CD4-positive, CD25-positive, alpha-beta regulatory T cell (primary cell): ENCODE results near the gene ARF4. TPM values are rescaled to one million over a fixed set of nuclear protein-coding genes. Genes with fewer than 3 reads are reported as not detected.

Experiments used
- ATAC-seq, 2 donors: fragments of 150-1000 bp; cut with Tn5 transposase; one replicate each; pipeline ENCODE4 v1.10.0; 2021; ENCODE audit warnings: low read depth in 2 of 2, moderate number of reproducible peaks in 2 of 2, moderate library complexity in 1 of 2
- DNase-seq, 3 donors: peaks; one replicate each; pipeline versions ENCODE4 v3.0.0 to v3.0.0-alpha.2; 2012 to 2022; ENCODE audit warnings: mixed read lengths in 1 of 3
- H3K27ac ChIP-seq: one replicate; pipeline ENCODE4 v1.7.0; 2013; ENCODE audit warnings: mild to moderate bottlenecking, low read length; ENCODE audit not compliant: insufficient read depth, poor library complexity, severe bottlenecking
- H3K27me3 ChIP-seq: one replicate; pipeline ENCODE4 v1.7.0; 2013; ENCODE audit warnings: low read length; ENCODE audit not compliant: control insufficient read depth, insufficient read depth
- H3K36me3 ChIP-seq: one replicate; pipeline ENCODE4 v1.7.0; 2013; ENCODE audit warnings: mild to moderate bottlenecking, low read length, moderate library complexity; ENCODE audit not compliant: control insufficient read depth, insufficient read depth
- H3K4me1 ChIP-seq: 2 replicates; pipeline ENCODE4 v1.7.0; 2013; ENCODE audit warnings: mild to moderate bottlenecking, low read length; ENCODE audit not compliant: insufficient read depth, control insufficient read depth, poor library complexity, severe bottlenecking
- H3K4me3 ChIP-seq: one replicate; pipeline ENCODE4 v1.7.0; 2013; ENCODE audit warnings: low read depth, mild to moderate bottlenecking, low read length, moderate library complexity
- H3K9me3 ChIP-seq, 2 experiments: 1 replicate in 1 of 2; 2 replicates in 1 of 2; pipeline ENCODE4 v1.7.0; 2013; ENCODE audit warnings: low read length in 2 of 2, mild to moderate bottlenecking in 1 of 2, moderate library complexity in 1 of 2; ENCODE audit not compliant: control insufficient read depth in 2 of 2
- H3K27ac Mint-ChIP-seq, 3 donors: one replicate each; pipeline ENCODE4 v1.8.0; 2020 to 2022; ENCODE audit warnings: mild to moderate bottlenecking in 3 of 3, mixed read lengths in 3 of 3, moderate library complexity in 2 of 3
- H3K27me3 Mint-ChIP-seq: one replicate; pipeline ENCODE4 v1.8.0; 2022; ENCODE audit warnings: mild to moderate bottlenecking, mixed read lengths
- H3K36me3 Mint-ChIP-seq: one replicate; pipeline ENCODE4 v1.8.0; 2020; ENCODE audit warnings: mixed read lengths
- H3K4me1 Mint-ChIP-seq, 4 donors: one replicate each; pipeline ENCODE4 v1.8.0; 2020 to 2022; ENCODE audit warnings: mixed read lengths in 4 of 4, mild to moderate bottlenecking in 1 of 4
- H3K4me3 Mint-ChIP-seq, 4 donors: one replicate each; pipeline ENCODE4 v1.8.0; 2020 to 2022; ENCODE audit warnings: mild to moderate bottlenecking in 4 of 4, mixed read lengths in 4 of 4, moderate library complexity in 3 of 4
- H3K9me3 Mint-ChIP-seq, 7 donors: one replicate each; pipeline ENCODE4 v1.8.0; 2020 to 2022; ENCODE audit warnings: mixed read lengths in 7 of 7, mild to moderate bottlenecking in 3 of 7, moderate library complexity in 2 of 7
- polyA plus RNA-seq, 4 donors: library from polyadenylated mRNA; unstranded; fragments of 300-500 nt; fragmentation: Illumina TruSeq; gene quantifications; one replicate each; pipeline ENCODE4 v1.2.3, GENCODE V29; 2021
- total RNA-seq: library from RNA; stranded (reverse); gene quantifications from one replicate; pipeline ENCODE4 v1.2.3, GENCODE V29; 2022

ARF4 gene
- total and polyA plus RNA-seq, 5 donors from 2014 or later = 84.6 to 144 (median 132) TPM

- H3K27ac Mint-ChIP-seq = peak overlapping the region in 2 of 3 donors; percentile 75 to 80
- H3K27me3 ChIP-seq = no peaks in the 10 kb centered on the region
- no peaks in the 10 kb centered on the region for H3K9me3 ChIP-seq
- peaks cover 16% of the 10 kb centered on the region for H3K36me3 Mint-ChIP-seq
- ATAC-seq (no peak), DNase-seq (peak in 2 of 3 donors; percentile 25 to 32)
- H3K4me3 Mint-ChIP-seq = no peak overlapping the region
- no peaks in the 10 kb centered on the region for H3K9me3 Mint-ChIP-seq
- H3K4me1 ChIP-seq = no peaks in the 10 kb centered on the region
- H3K27me3 Mint-ChIP-seq = no peaks in the 10 kb centered on the region
- no peak overlapping the region for H3K4me3 ChIP-seq
- H3K27ac ChIP-seq = no peak overlapping the region
- peaks cover 21 to 33% (median 30%) of the 10 kb centered on the region in 4 donors for H3K4me1 Mint-ChIP-seq
- H3K36me3 ChIP-seq = peaks cover 36% of the 10 kb centered on the region
These were observed 14.5 kb downstream of the ARF4 start for GRCh38 chr3:57582474-57583168.

DNA sequence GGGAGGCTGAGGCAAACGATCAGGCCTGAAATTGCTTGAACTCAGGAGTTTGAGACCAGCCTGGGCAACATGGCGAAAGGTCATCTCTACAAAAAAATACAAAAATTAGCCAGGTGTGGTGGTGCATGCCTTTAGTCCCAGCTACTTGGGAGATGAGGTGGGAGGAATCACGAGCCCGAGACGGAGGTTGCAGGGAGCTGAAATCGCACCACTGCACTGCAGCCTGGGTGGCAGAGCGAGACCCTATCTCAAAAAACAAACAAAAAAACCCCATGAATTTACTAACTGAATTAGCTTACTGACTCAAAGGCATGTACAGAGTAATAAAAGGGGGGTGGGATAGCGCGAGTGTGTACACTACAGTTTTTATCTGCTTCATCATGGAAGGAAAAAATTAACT, 19.3 kb downstream of the ARF4 start:
- Histone ChIP-seq H3K4me3 (no peak overlapping the region), H3K36me3 (peaks cover 63% of the 10 kb centered on the region), H3K27me3 (no peaks in the 10 kb centered on the region), H3K27ac (no peak overlapping the region), H3K9me3 (no peaks in the 10 kb centered on the region), H3K4me1 (no peaks in the 10 kb centered on the region)
- peak overlapping the region; percentile 18 to 92 (median 78) for H3K27ac Mint-ChIP-seq
- H3K4me1 Mint-ChIP-seq = peaks cover 17 to 25% (median 17%) of the 10 kb centered on the region in 4 donors
- ATAC-seq (no peak), DNase-seq (no peak)
- H3K36me3 Mint-ChIP-seq = peaks cover 24% of the 10 kb centered on the region
- H3K27me3 Mint-ChIP-seq = no peaks in the 10 kb centered on the region
- no peak overlapping the region for H3K4me3 Mint-ChIP-seq
- no peaks in the 10 kb centered on the region for H3K9me3 Mint-ChIP-seq

DNA sequence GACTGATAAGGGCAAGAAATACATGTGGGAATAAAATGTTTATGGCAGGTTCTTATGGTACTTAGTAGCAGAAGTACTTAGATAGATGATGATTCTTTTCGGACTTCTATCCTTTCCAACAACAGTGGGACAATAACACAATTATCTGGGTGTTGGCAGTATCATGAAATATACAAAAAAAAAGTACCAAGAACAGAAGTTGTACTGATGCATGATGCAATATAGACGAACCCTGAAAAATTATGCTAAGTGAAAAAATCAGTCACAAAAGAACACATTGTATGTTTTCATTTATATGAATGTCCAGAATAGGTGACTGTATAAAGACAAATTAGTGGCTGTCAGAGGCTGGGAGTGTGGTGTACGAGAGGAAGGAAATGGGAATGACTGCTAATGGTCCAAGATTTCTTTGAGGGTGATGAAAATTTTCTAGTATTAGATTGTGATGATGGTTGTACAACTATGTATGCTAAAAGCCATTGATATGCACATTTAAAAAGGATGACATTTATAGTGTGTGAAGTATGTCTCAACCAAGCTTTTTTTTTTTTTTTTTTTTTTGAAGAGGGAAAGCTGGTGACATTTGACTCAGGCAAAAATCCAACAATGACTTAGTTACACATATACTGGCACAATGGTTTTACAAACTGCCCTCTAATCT, 21.0 kb downstream of the ARF4 start:
- H3K27ac ChIP-seq = no peak overlapping the region
- H3K9me3 ChIP-seq = no peaks in the 10 kb centered on the region
- H3K36me3 ChIP-seq = peaks cover 76% of the 10 kb centered on the region
- DNase-seq (no peak), ATAC-seq (no peak)
- Mint-ChIP-seq H3K4me1 (peaks cover 16 to 34% (median 19%) of the 10 kb centered on the region in 4 donors), H3K9me3 (no peaks in the 10 kb centered on the region), H3K27ac (peak overlapping the region in 2 of 3 donors; percentile 9 to 31), H3K4me3 (no peak overlapping the region), H3K27me3 (no peaks in the 10 kb centered on the region), H3K36me3 (peaks cover 30% of the 10 kb centered on the region)
- no peaks in the 10 kb centered on the region for H3K4me1 ChIP-seq
- no peaks in the 10 kb centered on the region for H3K27me3 ChIP-seq
- no peak overlapping the region for H3K4me3 ChIP-seq

- Histone ChIP-seq H3K27ac (no peak overlapping the region), H3K4me1 (no peaks in the 10 kb centered on the region), H3K36me3 (peaks cover 68% of the 10 kb centered on the region), H3K9me3 (no peaks in the 10 kb centered on the region), H3K4me3 (no peak overlapping the region), H3K27me3 (no peaks in the 10 kb centered on the region)
- no peak for ATAC-seq
- no peaks in the 10 kb centered on the region for H3K27me3 Mint-ChIP-seq
- no peaks in the 10 kb centered on the region for H3K9me3 Mint-ChIP-seq
- no peak for DNase-seq
- H3K4me3 Mint-ChIP-seq = no peak overlapping the region
- H3K27ac Mint-ChIP-seq = no peak overlapping the region
- peaks cover 30% of the 10 kb centered on the region for H3K36me3 Mint-ChIP-seq
- H3K4me1 Mint-ChIP-seq = peaks cover 14 to 24% (median 19%) of the 10 kb centered on the region in 4 donors
These were observed 25.0 kb downstream of the ARF4 start for GRCh38 chr3:57572096-57572495.

- H3K4me1 Mint-ChIP-seq = peaks cover 10 to 18% (median 12%) of the 10 kb centered on the region in 4 donors
- H3K36me3 ChIP-seq = peaks cover 65% of the 10 kb centered on the region
- H3K36me3 Mint-ChIP-seq = peaks cover 28% of the 10 kb centered on the region
- H3K27ac Mint-ChIP-seq = peak overlapping the region in 1 of 3 donors; percentile 7
- no peaks in the 10 kb centered on the region for H3K4me1 ChIP-seq
- DNase-seq (no peak), ATAC-seq (no peak)
- no peak overlapping the region for H3K4me3 ChIP-seq
- H3K27me3 ChIP-seq = no peaks in the 10 kb centered on the region
- no peaks in the 10 kb centered on the region for H3K9me3 ChIP-seq
- H3K4me3 Mint-ChIP-seq = no peak overlapping the region
- H3K27ac ChIP-seq = no peak overlapping the region
- no peaks in the 10 kb centered on the region for H3K9me3 Mint-ChIP-seq
- H3K27me3 Mint-ChIP-seq = no peaks in the 10 kb centered on the region
These were observed 26.3 kb downstream of the ARF4 start for GRCh38 chr3:57570878-57571277.

GRCh38 chr3:57569859-57570450, 27.2 kb downstream of the ARF4 start:
- Histone ChIP-seq H3K27me3 (no peaks in the 10 kb centered on the region), H3K4me3 (no peak overlapping the region), H3K27ac (no peak overlapping the region), H3K36me3 (peaks cover 59% of the 10 kb centered on the region), H3K9me3 (no peaks in the 10 kb centered on the region), H3K4me1 (no peaks in the 10 kb centered on the region)
- Mint-ChIP-seq H3K27me3 (no peaks in the 10 kb centered on the region), H3K27ac (peak overlapping the region in 1 of 3 donors; percentile 49), H3K9me3 (no peaks in the 10 kb centered on the region), H3K4me3 (no peak overlapping the region), H3K4me1 (peaks cover 6 to 14% (median 10%) of the 10 kb centered on the region in 4 donors), H3K36me3 (peaks cover 20% of the 10 kb centered on the region)
- ATAC-seq (no peak), DNase-seq (no peak)

- peak overlapping the region; percentile 50 to 91 (median 76) for H3K4me3 Mint-ChIP-seq
- H3K36me3 Mint-ChIP-seq = peaks cover 24% of the 10 kb centered on the region
- H3K9me3 ChIP-seq = no peaks in the 10 kb centered on the region
- H3K27me3 ChIP-seq = no peaks in the 10 kb centered on the region
- H3K4me1 ChIP-seq = peaks cover 43% of the 10 kb centered on the region
- H3K4me1 Mint-ChIP-seq = peaks cover 25 to 63% (median 44%) of the 10 kb centered on the region in 4 donors
- no peak overlapping the region for H3K27ac ChIP-seq
- H3K27ac Mint-ChIP-seq = no peak overlapping the region
- peaks cover 0 to 2% (median 0%) of the 10 kb centered on the region in 7 donors for H3K9me3 Mint-ChIP-seq
- H3K27me3 Mint-ChIP-seq = no peaks in the 10 kb centered on the region
- H3K4me3 ChIP-seq = peak overlapping the region; percentile 51
- no peak for DNase-seq
- peaks cover 22% of the 10 kb centered on the region for H3K36me3 ChIP-seq
- ATAC-seq = no peak
These were observed 37.6 kb downstream of the ARF4 start for GRCh38 chr3:57559526-57559925.
